Sigmoid colon (tissue), 4 donors: Measurements from ENCODE around the gene DAB2IP.

Experiments
- CTCF ChIP-seq, 4 experiments: fragments of 450-650 bp in 3 of 4; fragments of 200-600 bp in 1 of 4; IDR thresholded peaks; one replicate each; pipeline ENCODE4 v1.5.1; 2016 to 2019; ENCODE audit warnings: antibody characterized with exemption in 4 of 4, mild to moderate bottlenecking in 3 of 4, moderate library complexity in 2 of 4
- POLR2A ChIP-seq, 2 donors: fragments of 450-650 bp; IDR thresholded peaks; one replicate each; pipeline ENCODE4 v1.6.1; 2016; ENCODE audit warnings: antibody characterized with exemption in 2 of 2, mild to moderate bottlenecking in 2 of 2, moderate library complexity in 2 of 2
- POLR2AphosphoS5 ChIP-seq, 4 donors: sonication (generic); formaldehyde crosslinking; IDR thresholded peaks; one replicate each; pipeline ENCODE4 v1.6.1; 2017; ENCODE audit warnings: antibody characterized with exemption in 4 of 4

DNA sequence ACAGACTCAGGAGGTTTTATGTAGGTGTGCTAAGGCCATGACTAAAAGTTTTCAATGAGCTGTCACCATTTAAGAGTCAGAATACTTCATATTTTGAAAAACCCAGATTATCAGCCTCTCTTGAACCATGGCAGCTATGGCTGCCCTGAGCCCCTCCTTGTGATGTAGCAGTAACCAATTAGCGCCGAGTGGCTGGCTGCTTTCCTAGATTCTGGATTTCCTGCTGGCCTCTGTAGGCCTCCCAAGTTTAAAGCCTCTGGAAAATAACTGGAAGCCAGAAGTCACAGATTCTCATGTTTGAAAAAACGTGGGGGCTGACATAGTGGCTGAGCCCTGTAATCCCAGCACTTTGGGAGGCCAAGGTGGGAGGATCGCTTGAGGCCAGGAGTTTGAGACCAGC, 25.5 kb downstream of the DAB2IP start:
- TF ChIP-seq POLR2AphosphoS5 (IDR thresholded peaks at IDR 0.05) (no peak), CTCF (IDR thresholded peaks at IDR 0.05) (no peak), POLR2A (IDR thresholded peaks at IDR 0.05) (no peak)
